GM19035 (cell line): ENCODE results near the gene MRPL53.
"Not testable (repeated sequence)": the region's sequence is repeated elsewhere in the genome, so short reads cannot be mapped to it uniquely, and the experiment has no call there.

Experiments
- ATAC-seq: cut with Tn5 transposase; IDR thresholded peaks from one replicate; pipeline ENCODE4 v1.9.1; 2021; ENCODE audit not compliant: unreplicated experiment

The MRPL53 gene

GRCh38 chr2:74454654-74455511, 17.6 kb downstream of the MRPL53 start, which contains the start of gene INO80B:
Gene INO80B (plus strand): TSS chr2:74455087. CDS start chr2:74455117, 30 bp downstream.
- peak; percentile 47 for ATAC-seq

GRCh38 chr2:74450570-74451190, 21.8 kb downstream of the MRPL53 start:
- no peak for ATAC-seq

- ATAC-seq: no peak
These were observed 23.7 kb downstream of the MRPL53 start for GRCh38 chr2:74448771-74449170.

GRCh38 chr2:74447230-74447999, 25.1 kb downstream of the MRPL53 start:
- no peak for ATAC-seq

GRCh38 chr2:74444498-74445318, 27.8 kb downstream of the MRPL53 start:
- ATAC-seq: no peak

- ATAC-seq: not testable (repeated sequence)
These were observed 29.8 kb downstream of the MRPL53 start for GRCh38 chr2:74442483-74443297.

GRCh38 chr2:74441690-74442482, 30.6 kb downstream of the MRPL53 start, which contains the start of gene RTKN:
Gene RTKN (minus strand): TSS chr2:74441937. CDS start chr2:74441816, 121 bp downstream.
- no peak for ATAC-seq

GRCh38 chr2:74441170-74441689, 31.2 kb downstream of the MRPL53 start:
- ATAC-seq: no peak

- peak; percentile 81 for ATAC-seq
These were observed 31.9 kb downstream of the MRPL53 start for GRCh38 chr2:74440378-74441169.

- ATAC-seq: no peak
These were observed 32.6 kb downstream of the MRPL53 start for GRCh38 chr2:74439803-74440377.

- ATAC-seq: no peak
These were observed 33.1 kb downstream of the MRPL53 start for GRCh38 chr2:74439373-74439772.

- ATAC-seq: no peak
These were observed 34.2 kb downstream of the MRPL53 start for GRCh38 chr2:74438248-74438647.

GRCh38 chr2:74436848-74437695, 35.4 kb downstream of the MRPL53 start:
- ATAC-seq: no peak

GRCh38 chr2:74436111-74436805, 36.2 kb downstream of the MRPL53 start:
- no peak for ATAC-seq

GRCh38 chr2:74430502-74430901, 42.0 kb downstream of the MRPL53 start:
- no peak for ATAC-seq
